ELR (cell line): ENCODE measurements around the gene MYO5C.
"Not testable (repeated sequence)": the region's sequence is repeated elsewhere in the genome, so short reads cannot be mapped to it uniquely, and the experiment has no call there.

ENCODE experiments used
- DNase-seq: peaks from one replicate; pipeline ENCODE4 v3.0.0-alpha.2; 2015; ENCODE audit warnings: low read depth

MYO5C gene

DNA sequence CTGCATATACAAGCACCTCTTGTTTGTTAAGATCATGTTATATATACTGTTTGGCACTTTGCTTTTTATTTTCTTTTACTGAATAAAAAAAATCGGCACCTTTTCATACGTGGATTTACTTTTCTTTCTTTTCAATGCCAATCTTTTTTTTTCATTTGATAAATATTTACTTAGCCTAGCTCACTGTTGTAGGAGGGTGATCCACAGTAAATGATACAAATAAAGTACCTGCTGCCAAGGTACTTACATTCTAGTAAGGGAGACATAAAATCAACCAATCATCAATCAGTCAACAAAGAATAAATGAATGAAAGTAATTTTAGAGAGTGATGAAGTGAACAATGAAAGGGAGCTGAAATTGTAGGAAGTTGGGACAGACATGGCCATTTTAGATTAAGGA, 122.7 kb downstream of the MYO5C start:
- no peak for DNase-seq

DNA sequence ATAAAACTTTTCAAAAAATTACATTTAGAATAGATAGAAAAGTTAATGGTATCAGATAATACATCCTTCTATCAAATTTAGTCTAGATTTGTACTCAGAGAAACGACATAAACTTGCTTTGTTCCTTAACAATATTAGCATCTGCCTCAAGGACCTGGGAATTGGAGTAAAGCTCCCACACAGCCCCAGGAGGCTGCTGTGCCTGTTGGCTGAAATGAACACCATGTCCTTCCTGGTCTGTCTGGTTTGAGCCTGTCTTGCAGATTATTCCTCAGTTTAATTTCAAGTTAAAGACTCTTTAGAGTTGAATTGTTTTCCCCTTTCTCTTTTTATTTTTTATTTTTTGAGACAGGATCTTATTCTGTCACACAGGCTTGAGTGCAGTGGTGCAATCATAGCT, 123.8 kb downstream of the MYO5C start:
- DNase-seq = no peak

DNA sequence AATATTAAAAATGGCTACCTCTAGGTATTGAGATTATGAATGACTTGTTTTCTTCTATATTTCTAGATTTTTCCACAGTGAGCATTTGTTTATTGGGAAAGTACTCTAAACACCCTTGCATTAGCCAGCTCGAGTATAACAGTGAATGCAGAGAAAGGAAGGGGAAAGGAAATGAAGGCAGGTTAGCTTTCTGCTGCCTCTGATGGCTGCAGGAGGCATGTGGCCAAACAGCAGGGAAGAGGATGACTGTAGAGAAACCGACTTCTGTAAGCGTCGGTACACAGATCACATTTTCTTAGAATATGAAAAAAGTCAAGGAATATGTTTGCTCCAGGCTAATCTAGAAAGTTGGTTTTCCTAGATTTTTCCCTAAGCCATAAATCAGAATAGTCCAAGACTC, 124.2 kb downstream of the MYO5C start:
- no peak for DNase-seq

DNA sequence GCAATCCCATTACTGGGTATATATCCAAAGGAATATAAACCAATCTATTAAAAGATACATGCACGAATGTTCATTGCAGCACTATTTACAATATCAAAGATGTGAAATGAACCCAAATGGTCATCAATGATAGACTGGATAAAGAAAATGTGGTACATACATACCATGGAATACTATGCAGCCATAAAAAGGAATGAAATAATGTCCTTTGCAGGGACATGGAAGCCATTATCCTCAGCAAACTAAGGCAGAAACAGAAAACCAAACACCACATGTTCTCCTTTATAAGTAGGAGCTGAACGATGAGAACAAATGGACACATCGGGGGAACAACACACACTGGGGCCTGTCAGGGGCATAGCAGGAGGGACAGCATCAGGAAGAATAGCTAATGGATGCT, 125.4 kb downstream of the MYO5C start:
- not testable (repeated sequence) for DNase-seq

DNA sequence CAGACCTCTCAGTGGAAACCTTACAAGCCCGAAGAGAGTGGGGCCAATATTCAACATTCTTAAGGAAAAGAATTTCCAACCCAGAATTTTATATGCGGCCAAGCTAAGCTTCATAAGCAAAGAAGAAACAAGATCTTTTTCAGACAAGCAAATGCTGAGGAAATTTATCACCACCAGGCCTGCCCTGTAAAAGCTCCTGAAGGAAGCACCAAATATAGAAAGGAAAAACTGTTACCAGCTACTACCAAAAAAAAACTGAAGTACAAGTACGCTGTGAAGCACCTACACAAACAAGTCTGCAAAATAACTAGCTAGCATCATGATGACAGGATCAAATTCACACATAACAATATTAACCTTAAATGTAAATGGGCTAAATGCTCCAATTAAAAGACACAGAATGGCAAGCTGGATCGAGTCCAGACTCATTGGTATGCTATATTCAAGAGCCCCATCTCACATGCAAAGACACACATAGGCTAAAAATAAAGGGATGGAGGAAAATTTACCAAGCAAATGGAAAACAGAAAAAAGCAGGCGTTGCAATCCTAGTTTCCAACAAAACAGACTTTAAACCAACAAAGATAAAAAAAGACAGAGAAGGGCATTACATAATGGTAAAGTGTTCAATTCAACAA, 130.0 kb downstream of the MYO5C start:
- DNase-seq = not testable (repeated sequence)

DNA sequence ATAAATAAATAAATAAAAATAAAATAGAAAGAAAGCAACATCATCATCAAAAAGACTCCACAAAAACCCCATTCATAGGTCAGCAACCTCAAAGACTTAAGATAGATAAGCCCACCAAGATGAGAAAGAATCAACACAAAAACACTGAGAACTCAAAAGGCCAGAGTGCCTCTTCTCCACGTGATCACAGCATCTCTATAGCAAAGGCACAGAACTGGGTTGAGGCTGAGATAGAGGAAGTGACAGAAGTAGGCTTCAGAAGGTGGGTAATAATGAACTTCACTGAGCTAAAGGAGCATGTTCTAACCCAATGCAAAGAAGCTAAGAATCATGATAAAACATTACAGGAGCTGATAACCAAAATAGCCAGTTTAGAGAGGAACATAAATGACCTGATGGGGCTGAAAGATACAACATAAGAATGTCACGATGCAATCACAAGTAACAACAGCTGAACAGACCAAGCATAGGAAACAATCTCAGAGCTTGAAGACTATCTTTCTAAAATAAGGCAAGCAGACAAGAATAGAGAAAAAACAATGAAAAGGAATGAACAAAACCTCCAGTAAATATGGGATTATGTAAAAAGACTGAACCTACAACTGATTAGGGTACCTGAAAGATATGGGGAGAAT, 130.9 kb downstream of the MYO5C start:
- no peak for DNase-seq

DNA sequence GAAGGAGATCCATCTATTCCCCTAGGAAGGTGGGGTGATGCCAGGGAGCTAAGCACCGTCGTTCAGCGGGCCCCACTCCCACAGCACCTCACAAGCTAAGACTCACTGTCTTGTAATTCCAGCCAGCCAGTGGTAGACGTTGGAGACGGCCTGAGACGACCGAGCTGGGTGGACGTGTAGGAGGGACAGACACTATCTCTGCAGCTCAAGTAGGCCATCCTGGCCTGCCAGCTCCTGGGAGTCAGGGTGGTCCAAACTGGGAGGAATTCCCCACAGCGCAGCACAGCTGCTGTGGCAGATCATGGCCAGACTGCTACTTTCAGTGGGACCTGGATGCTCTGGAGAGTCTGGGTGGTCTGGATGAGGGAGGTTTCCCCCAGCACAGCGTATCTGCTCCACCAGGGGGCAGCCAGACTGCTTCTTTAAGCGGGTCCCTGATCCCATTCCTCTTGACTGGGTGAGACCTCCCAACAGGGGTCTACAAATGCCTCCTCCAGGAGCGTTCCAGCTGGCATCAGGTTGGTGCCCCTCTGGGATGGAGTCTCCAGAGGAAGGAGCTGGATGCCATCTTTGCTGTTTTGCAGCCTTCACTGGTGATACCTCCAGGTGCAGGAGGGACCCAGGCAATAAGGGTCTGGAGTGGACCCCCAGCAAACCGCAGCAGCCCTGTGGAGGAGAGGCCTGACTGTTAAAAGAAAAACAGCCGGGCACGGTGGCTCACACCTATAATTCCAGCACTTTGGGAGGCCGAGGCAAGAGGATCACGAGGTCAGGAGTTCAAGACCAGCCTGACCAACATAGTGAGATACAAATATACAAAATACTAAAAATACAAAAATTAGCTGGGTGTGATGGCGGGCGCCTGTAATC, 132.0 kb downstream of the MYO5C start:
- peak; percentile 12 for DNase-seq

DNA sequence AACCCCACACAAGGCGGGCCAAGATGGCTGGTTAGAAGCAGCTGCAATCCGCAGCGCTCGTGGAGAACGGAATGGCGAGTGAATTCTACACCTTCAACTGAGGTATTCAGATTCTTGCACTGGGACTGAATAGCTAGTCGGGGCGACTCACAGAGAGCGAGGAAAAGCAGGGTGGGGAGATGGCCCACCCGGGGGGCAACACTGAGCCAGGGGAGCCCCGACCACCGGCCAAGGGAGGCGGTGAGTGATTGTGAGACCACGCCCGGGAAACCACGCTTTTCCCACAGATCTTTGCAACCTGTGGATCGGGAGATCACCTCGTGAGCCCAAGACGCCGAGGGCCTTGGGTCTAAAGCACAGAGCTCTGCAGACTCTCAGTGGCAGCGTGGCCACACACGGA, 132.7 kb downstream of the MYO5C start:
- DNase-seq = no peak

DNA sequence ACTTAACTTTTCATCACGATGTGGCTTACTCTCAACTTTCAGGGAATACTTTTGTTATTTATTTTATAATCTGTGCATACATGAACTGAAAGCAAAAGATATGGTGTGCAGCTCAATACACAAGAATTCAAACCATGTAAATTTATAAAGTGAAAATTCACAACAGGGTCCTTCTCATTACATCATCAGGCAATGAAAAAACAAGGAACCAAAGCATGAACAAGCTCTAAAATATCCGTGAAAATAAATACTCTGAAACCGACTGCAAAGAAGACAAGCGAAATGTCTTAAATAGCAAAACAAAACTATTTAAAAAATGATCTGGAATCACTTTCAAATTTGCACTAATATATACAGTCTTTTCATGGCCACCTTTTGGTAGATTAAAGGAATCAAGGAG, 133.3 kb downstream of the MYO5C start:
- no peak for DNase-seq

DNA sequence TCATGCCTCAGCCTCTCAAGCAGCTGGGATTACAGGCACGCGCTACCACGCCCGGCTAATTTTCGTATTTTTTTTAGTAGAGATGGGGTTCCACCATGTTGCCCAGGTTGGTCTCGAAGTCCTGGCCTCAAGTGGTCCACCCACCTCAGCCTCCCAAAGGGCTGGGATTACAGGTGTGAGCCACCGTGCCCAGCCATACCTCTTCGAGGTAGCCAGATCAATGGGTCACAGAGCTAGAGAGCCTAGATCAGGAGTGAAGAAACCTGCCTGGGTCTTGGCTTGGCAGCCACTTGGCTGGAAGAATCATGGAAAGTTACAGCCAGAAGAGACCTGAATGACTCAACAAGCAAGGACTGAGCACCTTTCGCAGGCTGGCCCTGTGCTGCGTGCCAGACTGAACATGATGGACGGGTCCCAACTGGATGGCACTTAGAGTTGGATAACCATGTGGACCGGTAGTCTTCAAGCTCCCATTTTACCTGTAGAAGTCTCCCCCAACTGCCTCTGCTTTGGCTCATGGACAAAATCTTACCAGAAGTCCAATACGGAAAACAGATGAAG, 134.1 kb downstream of the MYO5C start:
- no peak for DNase-seq

DNA sequence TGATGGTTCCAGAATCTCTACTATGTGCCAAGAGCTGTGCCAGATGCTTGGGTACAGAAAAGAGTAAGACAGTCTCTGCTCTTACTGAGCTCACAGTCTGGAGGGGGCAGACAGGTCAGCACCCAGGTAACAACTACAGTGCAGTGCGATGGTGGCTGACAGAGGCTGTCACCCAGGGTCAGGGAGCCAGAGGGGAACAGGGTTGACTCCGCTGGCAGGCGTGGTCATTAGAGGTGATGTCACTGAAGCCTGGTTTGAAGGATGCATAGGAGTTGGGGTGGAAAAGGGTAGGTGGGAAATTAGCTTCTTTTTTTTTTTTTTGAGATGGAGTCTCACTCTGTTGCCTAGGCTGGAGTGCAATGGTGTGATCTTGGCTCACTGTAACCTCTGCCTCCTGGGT, 136.0 kb downstream of the MYO5C start:
- DNase-seq = no peak

DNA sequence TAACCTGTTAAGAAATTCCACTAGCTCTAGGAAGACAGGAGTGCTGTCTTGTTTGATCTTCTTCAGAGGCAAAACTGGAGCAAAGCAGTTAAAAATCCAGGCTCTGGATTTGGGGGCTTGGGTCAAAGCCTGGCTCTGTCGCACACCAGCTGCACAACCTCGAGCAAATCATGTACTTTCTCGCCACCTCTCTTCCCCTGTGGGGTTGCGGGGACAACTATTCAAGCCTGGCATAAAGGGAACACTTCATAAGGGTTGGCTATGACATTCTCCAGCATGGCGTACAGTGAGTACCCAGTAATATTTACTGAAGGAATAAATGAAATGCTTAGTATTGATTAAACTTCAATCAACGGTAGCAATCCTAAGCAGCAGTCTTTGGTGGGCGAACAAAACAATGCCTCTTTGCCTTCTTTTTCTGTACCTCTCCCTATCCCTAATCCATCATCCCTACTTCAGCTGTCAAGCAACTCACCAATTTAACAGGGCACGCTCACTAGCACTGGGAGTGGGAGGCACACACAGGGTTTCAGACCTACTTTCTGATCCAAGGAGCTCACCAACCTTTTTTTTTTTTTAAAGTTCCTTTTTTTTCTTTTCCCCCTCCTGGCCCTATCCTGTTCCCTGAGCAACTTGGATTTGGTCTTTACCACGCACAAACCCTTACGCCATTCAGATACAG, 137.4 kb downstream of the MYO5C start:
- no peak for DNase-seq

DNA sequence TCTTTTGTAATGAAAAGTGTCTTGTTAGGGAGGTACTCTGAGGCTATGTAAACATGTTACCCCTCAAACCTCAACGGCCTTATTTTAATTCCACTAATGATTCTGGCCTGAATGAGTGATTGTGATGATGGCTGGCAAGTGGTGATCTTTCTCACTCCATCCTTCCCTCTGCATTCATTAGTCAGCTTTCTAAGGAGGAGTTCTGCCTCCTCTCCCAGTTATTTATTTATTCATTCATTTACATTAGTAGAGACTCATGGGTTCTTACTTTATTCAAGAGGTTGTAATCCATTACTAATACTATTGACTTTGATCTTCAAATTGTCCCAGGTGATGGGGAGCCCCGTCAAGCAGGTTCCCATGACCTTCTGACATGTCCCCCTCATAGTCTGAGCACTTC, 139.7 kb downstream of the MYO5C start:
- no peak for DNase-seq

DNA sequence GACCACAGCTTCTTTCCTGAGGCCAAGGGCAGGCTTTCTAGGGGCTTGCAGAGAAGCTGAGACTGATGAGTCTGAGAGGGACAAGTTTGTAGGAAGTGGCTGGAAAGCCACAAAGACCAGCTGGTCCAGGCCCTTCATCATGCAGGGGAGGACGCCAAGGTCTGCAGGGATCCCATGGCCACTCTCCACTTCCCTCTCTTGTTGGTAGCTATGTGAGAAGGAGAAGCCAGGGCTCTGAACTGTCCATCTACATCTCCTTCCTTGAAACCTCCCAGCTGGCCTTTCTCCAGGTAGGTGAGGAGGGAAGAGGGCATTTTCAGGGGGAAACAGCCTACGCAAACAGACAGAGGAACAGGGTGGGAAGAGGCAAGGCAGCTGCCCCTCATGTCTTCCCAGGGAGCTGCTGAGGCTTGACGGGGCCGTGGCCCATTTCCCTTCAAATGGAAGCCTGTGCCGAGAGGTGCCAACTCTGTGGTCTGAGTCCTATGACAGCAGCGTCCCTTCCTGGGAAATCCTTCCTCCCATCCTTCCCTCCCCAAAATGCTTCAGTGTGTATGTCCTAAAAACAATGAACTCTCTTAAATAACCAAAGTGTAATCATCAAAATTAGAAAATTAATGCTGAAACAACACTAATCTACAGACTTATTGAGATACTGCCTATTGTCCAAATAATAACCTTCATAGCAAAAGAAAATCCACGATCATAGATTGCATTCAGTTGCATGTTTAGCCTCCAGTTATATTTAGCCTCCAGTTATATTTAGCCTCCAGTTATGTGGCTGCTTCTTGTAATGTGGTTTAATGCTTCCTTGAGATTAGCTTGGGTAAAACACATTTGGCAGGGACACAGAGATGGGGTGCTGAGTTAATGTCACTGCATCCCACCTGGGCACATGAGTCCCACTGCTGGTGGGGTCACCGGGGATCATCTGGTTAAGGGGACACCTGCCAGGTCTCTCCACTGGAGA, 140.4 kb downstream of the MYO5C start:
- no peak for DNase-seq

DNA sequence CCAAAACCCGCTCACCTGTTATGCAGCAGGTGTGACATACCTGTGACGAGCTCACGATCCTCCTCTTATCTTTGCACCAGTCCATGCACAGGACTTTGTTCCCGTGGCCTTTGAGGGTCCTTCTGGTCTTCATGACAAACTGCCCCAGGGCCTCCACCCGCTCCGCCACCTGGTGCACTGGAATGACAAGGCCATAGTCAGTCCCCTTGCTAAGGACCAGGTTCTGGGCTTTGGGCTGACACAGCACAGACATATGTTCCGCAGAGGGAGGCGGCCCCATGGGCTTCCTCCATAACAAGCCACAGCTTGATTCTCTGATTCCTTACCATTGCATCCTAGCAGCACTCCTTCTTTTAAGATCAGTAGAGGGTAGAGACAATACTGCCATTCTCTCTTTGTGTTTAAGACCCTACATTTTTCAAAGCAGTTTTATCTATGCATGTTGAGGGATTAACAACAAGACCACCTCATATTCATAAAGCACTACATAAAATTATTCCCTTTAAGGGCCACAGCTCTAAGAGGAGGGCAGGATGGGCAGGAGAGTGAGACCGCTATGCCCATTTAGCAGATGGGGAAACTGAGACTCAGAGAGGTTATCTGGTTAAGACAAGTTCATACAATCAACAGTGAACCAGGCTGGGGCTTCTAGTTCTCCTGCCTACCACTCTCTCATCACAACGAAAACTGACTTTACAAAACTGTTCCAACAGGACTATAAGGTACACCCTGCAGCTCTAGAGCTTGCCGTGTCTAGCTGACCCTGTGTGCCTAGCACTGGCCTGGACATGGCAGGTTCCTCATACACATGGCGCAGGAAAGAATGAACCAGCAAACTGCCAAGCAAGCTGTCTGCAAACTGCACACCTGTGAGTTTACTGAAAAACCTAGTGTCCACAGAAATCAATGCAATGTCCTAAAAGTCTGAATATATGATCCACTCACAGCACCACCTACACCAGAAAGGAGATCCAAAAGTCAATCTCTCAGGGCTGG, 141.4 kb downstream of the MYO5C start:
- no peak for DNase-seq

DNA sequence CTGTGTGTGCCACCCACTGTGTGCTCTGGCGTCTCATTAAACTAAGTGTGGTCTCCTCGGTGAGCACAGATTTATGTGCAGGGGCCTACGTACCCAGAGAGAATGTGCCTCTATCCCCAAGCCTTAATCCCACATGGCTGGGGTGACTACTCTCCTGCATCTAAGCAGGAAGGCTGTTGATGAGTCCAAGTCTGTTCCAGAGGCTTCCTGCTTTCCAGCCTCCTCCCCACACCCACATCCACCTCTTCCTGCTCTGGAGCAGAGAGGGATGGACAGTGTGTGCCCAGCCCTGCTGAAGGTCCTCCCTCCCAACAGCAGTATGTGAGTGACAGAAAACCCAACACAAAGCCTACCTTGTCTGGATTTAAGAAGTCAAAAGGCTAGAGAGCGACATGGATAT, 144.3 kb downstream of the MYO5C start:
- DNase-seq = no peak

DNA sequence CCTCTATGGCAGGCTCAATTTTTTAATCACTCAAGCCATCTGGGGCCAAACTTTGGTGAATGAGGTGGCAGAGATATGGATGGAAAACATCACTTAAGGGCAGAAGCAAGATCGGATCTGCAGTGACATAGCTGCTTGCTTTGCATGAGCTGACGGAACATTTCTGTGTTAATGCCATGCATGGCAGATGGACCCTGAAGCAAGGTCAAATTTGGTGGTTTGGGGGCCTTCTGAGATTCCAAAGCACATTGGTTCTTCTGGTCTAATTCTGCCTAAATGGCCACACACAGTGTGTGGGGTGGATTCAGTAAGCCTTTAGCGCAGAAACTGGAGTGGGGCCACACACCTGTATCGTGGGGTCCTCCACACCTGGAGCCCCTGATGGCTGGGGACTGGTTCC, 144.7 kb downstream of the MYO5C start:
- no peak for DNase-seq

DNA sequence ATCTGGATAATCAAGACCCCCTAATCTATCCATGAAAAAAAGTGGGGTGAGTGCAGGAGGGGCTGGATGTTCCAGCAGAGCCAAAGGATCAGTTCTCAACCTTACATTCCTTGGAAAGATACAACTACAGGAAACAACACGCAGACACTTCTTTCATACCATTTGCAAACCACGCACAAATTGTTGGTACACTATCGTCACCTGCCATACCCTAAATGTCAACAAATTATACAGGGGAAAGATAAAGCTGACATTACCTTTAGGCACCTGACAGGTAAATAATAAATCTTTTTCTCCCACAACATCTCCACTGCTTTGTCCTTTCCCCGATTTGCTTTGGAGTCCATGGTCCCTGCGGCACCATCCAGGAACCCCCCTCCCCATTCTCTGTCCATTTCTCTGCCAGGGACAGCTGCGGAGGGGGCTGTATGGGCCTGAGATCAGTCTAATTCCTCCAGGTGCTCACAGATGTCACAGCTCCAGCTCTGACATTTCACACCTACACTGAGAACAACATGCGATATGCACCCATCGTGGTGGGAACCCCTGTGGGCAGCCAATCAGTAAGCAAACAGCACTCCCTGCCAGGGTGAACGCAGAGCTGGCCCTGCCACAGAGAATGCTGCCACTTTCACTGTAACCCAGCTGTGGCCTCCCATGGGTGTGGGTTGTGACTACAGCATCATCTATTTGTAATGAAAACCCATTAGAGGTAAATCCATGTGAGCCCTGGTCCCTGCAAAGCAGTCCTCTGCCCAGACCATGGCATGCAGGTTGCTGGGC, 145.4 kb downstream of the MYO5C start:
- no peak for DNase-seq

DNA sequence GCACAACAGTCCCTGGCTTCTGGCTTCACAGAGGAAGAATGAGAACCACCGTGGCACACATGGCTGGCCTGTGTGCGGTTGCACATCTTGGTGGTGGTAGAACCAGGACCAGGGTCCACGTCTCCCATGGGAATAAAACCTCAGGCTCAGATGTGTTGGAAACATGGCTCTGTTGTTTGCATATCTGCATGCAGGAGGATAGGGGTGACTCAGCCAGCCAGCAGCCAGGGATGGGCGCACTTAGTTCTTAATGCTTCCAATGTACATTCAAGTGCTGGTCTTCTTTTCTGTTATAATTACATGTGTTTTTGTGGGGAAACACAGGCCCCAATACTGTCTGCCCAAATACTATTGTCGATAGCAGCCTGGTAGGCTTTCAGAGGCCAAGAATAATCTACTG, 147.2 kb downstream of the MYO5C start:
- no peak for DNase-seq
